Activated B cell treated with CpG ODN at 0.5 μM for 24 hours (primary cell): Measurements from ENCODE around the gene CIAO2B. TPM values are rescaled to one million over a fixed set of nuclear protein-coding genes. Genes with fewer than 3 reads are reported as not detected.

ENCODE experiments used
- ATAC-seq: fragments of 200-7000 bp; cut with Tn5 transposase; one replicate; pipeline ENCODE4 v1.10.0; 2021; ENCODE audit warnings: low read depth, mild to moderate bottlenecking, moderate library complexity
- CTCF ChIA-PET: fragments of 350-600 bp; sonication (Branson Sonifier 250); formaldehyde crosslinking; loops from one replicate; lab custom pipeline; 2021; ENCODE audit warnings: antibody characterized with exemption; lab: Charles Lee
- POLR2A ChIA-PET: fragments of 350-600 bp; sonication (Branson Sonifier 250); formaldehyde crosslinking; loops from one replicate; lab custom pipeline; 2021; ENCODE audit warnings: antibody characterized with exemption; lab: Charles Lee
- DNase-seq: peaks from one replicate; pipeline ENCODE4 v3.0.0; 2022
- H3K27ac Mint-ChIP-seq: one replicate; pipeline ENCODE4 v1.8.0; 2020; ENCODE audit warnings: mixed read lengths
- H3K27me3 Mint-ChIP-seq: one replicate; pipeline ENCODE4 v1.8.0; 2021; ENCODE audit warnings: mixed read lengths
- H3K36me3 Mint-ChIP-seq: one replicate; pipeline ENCODE4 v1.8.0; 2021; ENCODE audit warnings: low read depth, mixed read lengths
- H3K4me1 Mint-ChIP-seq: one replicate; pipeline ENCODE4 v1.8.0; 2021; ENCODE audit warnings: mixed read lengths
- H3K4me3 Mint-ChIP-seq: one replicate; pipeline ENCODE4 v1.8.0; 2020; ENCODE audit warnings: mild to moderate bottlenecking, mixed read lengths
- H3K9me3 Mint-ChIP-seq: one replicate; pipeline ENCODE4 v1.8.0; 2020; ENCODE audit warnings: mixed read lengths
- CTCF ChIP-seq: fragments of 200-600 bp; IDR thresholded peaks from one replicate; pipeline ENCODE4 v1.8.0; 2022; ENCODE audit warnings: antibody characterized with exemption, mild to moderate bottlenecking
- intact Hi-C: fragments of 100-400 bp; cut with micrococcal nuclease; formaldehyde crosslinking; loops from one replicate; pipeline ENCODE4 v1.15.1; 2024
- total RNA-seq: library from RNA; stranded (reverse); gene quantifications from 2 replicates; pipeline ENCODE4 v1.2.3, GENCODE V29; 2022

CIAO2B gene
- total RNA-seq, 1 donor from 2014 or later, result 66.2 TPM

- ATAC-seq (no peak), DNase-seq (no peak)
- intact Hi-C loops, result no loop called here
- Mint-ChIP-seq H3K4me1 (no peaks in the 10 kb centered on the region), H3K4me3 (no peak overlapping the region), H3K36me3 (no peaks in the 10 kb centered on the region), H3K9me3 (no peaks in the 10 kb centered on the region), H3K27ac (no peak overlapping the region), H3K27me3 (peaks cover 27% of the 10 kb centered on the region)
- ChIA-PET POLR2A (no interaction called here), CTCF (no interaction called here)
- TF ChIP-seq CTCF, result no peak
Observed at GRCh38 chr16:66919569-66920298, 14.5 kb downstream of the CIAO2B start.

- H3K27me3 Mint-ChIP-seq, result peaks cover 21% of the 10 kb centered on the region
- CTCF ChIA-PET, result no interaction called here
- no peak for ATAC-seq
- H3K4me1 Mint-ChIP-seq, result no peaks in the 10 kb centered on the region
- H3K27ac Mint-ChIP-seq, result no peak within 1 kb of the TSS
- no peaks in the 10 kb centered on the region for H3K36me3 Mint-ChIP-seq
- intact Hi-C loops, result no loop called here
- no peaks in the 10 kb centered on the region for H3K9me3 Mint-ChIP-seq
- POLR2A ChIA-PET, result no interaction called here
- H3K4me3 Mint-ChIP-seq, result no peak within 1 kb of the TSS
- TF ChIP-seq CTCF, result no peak
- DNase-seq, result no peak
Observed at GRCh38 chr16:66918803-66919568, 15.2 kb downstream of the CIAO2B start, which contains the start of gene CDH16. CDH16 (minus strand) TSS chr16:66918885; CDS start chr16:66918065, 820 bp downstream.

- intact Hi-C loops, result no loop called here
- DNase-seq, result no peak
- Mint-ChIP-seq H3K36me3 (no peaks in the 10 kb centered on the region), H3K27me3 (peaks cover 15% of the 10 kb centered on the region), H3K27ac (no peak overlapping the region), H3K4me1 (no peaks in the 10 kb centered on the region), H3K9me3 (no peaks in the 10 kb centered on the region), H3K4me3 (no peak overlapping the region)
- TF ChIP-seq CTCF, result no peak
- no peak for ATAC-seq
- ChIA-PET CTCF (no interaction called here), POLR2A (no interaction called here)
Observed at GRCh38 chr16:66918355-66918754, 15.8 kb downstream of the CIAO2B start.

GRCh38 chr16:66917741-66918140, 16.5 kb downstream of the CIAO2B start:
- DNase-seq (no peak), ATAC-seq (no peak)
- H3K9me3 Mint-ChIP-seq, result no peaks in the 10 kb centered on the region
- POLR2A ChIA-PET, result no interaction called here
- no peak for TF ChIP-seq CTCF
- no peaks in the 10 kb centered on the region for H3K4me1 Mint-ChIP-seq
- H3K4me3 Mint-ChIP-seq, result no peak overlapping the region
- CTCF ChIA-PET, result interaction anchor here (0.6 kb wide), 1 partner anchor 899 kb away, joined by 3 read pairs; no protein-coding TSS in a partner anchor
- intact Hi-C loops, result no loop called here
- H3K36me3 Mint-ChIP-seq, result no peaks in the 10 kb centered on the region
- no peak overlapping the region for H3K27ac Mint-ChIP-seq
- peaks cover 9% of the 10 kb centered on the region for H3K27me3 Mint-ChIP-seq

- DNase-seq (no peak), ATAC-seq (no peak)
- intact Hi-C loops, result no loop called here
- Mint-ChIP-seq H3K4me3 (no peak overlapping the region), H3K27ac (no peak overlapping the region), H3K27me3 (peaks cover 9% of the 10 kb centered on the region), H3K36me3 (no peaks in the 10 kb centered on the region), H3K9me3 (no peaks in the 10 kb centered on the region), H3K4me1 (no peaks in the 10 kb centered on the region)
- no peak for TF ChIP-seq CTCF
- CTCF ChIA-PET, result no interaction called here
- POLR2A ChIA-PET, result no interaction called here
Observed at GRCh38 chr16:66916518-66916917, 17.7 kb downstream of the CIAO2B start.
